AG04449 (cell line): Measurements from ENCODE around the gene STXBP3.

Experiments used
- CTCF ChIA-PET: fragments of 350-600 bp; formaldehyde crosslinking; extraction: SDS; loops from one replicate; lab custom pipeline; 2021; ENCODE audit warnings: antibody characterized with exemption; lab: Yijun Ruan, JAX
- POLR2A ChIA-PET: fragments of 400-600, 350-600 bp; formaldehyde crosslinking; extraction: SDS; loops from one replicate; lab custom pipeline; 2020; ENCODE audit warnings: antibody characterized with exemption, inconsistent platforms; lab: Yijun Ruan, JAX
- DNase-seq: peaks from one replicate; pipeline ENCODE4 v3.0.0-alpha.2; 2010; ENCODE audit warnings: low read depth, low spot score
- H3K4me3 ChIP-seq: 2 replicates; pipeline ENCODE4 v1.5.1; 2011; ENCODE audit warnings: low read depth, mild to moderate bottlenecking, control low read depth, low read length
- CTCF ChIP-seq: IDR thresholded peaks from one replicate; pipeline ENCODE4 v1.5.1; 2011; ENCODE audit warnings: mild to moderate bottlenecking, moderate library complexity, low read length, control low read depth, inconsistent platforms; ENCODE audit not compliant: insufficient read depth; ENCODE audit errors: missing control alignments

The STXBP3 gene

DNA sequence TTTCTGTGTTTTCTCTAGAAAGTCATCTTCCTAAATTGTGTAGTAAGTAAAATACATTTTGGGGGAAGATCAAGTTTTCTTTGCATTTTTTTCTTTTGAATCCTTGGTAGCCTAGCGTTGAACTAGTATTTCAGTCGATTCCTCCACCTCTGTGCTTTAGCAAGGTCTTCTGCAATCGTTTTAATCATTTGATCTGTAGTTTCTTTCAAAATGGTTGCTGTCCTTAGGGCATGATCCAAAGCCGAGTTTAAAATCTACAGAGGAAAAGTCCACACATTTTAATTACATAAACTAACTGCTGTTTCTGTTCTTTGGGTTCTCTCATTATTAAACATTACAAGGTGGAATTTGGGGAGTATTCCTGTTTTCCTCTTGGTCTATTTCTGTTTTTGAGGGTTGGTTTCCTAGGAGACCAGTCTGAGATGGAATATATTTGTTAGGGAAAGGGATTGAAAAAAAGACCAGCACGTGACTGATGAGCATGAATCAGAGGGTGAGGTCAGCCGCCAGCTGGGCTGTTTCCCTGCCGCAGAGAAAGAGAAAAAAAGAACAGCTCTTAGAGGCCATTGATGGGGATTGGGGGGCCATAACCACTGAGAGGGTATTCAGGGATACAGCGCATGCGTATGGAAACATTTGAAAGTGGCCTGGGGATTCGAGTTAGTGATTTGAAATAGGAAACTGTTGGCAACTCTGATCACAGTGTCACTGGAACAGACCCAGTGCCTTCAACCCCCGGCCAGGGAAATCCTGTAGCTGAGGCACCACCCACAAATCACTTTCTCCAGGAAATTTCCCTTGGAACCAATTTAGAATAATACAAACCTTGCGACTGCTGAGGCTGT, 69.8 kb downstream of the STXBP3 start:
- POLR2A ChIA-PET, result interaction anchor here (1.0 to 1.2 kb wide), 2 partner anchors 15 to 69 kb away, joined by 3 to 4 read pairs; partner anchors contain the start of gene STXBP3
- no peak for TF ChIP-seq CTCF
- H3K4me3 ChIP-seq, result peak overlapping the region; percentile 6; the same call in 1 of the 2 replicates
- CTCF ChIA-PET, result interaction anchor here (1.7 to 2.6 kb wide), 3 partner anchors 12 to 82 kb away, joined by 9 to 46 read pairs (median 11); no protein-coding TSS in a partner anchor
- no peak for DNase-seq

GRCh38 chr1:108817016-108817415, 70.5 kb downstream of the STXBP3 start:
- TF ChIP-seq CTCF, result no peak
- ChIA-PET CTCF (interaction anchor here (1.7 to 2.6 kb wide), 3 partner anchors 11 to 81 kb away, joined by 9 to 46 read pairs (median 11); no protein-coding TSS in a partner anchor), POLR2A (interaction anchor here (0.5 to 1.2 kb wide), 3 partner anchors 14 to 70 kb away, joined by 3 to 4 read pairs (median 3); partner anchors contain the start of gene STXBP3)
- H3K4me3 ChIP-seq, result no peak overlapping the region
- DNase-seq, result no peak

- no peak for DNase-seq
- TF ChIP-seq CTCF, result no peak
- POLR2A ChIA-PET, result no interaction called here
- CTCF ChIA-PET, result interaction anchor here (1.5 to 2.6 kb wide), 4 partner anchors 10 to 81 kb away, joined by 3 to 46 read pairs (median 10); no protein-coding TSS in a partner anchor
- no peak overlapping the region for H3K4me3 ChIP-seq
Observed at GRCh38 chr1:108817811-108818210, 71.3 kb downstream of the STXBP3 start.

DNA sequence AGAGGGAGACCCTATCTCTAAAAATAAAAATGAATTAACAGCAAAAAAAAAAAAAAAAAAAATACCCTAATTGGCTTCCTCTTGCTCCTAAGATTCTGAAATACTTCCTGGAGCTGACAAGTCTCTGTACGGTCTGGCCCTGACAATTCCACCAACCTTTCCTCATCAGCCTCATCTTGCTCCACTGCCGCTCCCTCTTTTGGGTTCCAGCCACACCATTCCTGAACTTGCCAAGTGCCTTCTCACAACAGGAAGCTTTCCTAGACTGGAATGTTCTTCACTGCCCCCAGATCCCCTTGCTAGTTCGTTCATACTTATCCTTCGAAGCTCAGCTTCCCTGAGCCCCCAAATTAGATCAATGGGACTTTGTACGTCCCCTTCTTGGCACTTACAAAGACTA, 73.4 kb downstream of the STXBP3 start:
- CTCF ChIA-PET, result interaction anchor here (1.2 to 2.8 kb wide), 5 partner anchors 9 to 79 kb away, joined by 3 to 29 read pairs (median 5); no protein-coding TSS in a partner anchor
- H3K4me3 ChIP-seq, result no peak overlapping the region
- POLR2A ChIA-PET, result no interaction called here
- DNase-seq, result no peak
- TF ChIP-seq CTCF, result no peak

- no peak overlapping the region for H3K4me3 ChIP-seq
- CTCF ChIA-PET, result interaction anchor here (9.1 to 11.3 kb wide), 2 partner anchors 23 to 75 kb away, joined by 121 to 540 read pairs; no protein-coding TSS in a partner anchor
- TF ChIP-seq CTCF, result no peak
- POLR2A ChIA-PET, result no interaction called here
- no peak for DNase-seq
Observed at GRCh38 chr1:108823632-108824031, 77.2 kb downstream of the STXBP3 start.

- ChIA-PET POLR2A (no interaction called here), CTCF (interaction anchor here (1.1 to 11.3 kb wide), 3 partner anchors 10 to 75 kb away, joined by 3 to 540 read pairs (median 121); no protein-coding TSS in a partner anchor)
- H3K4me3 ChIP-seq, result no peak overlapping the region
- no peak for DNase-seq
- no peak for TF ChIP-seq CTCF
Observed at GRCh38 chr1:108824051-108824450, 77.6 kb downstream of the STXBP3 start.
